ENCODE results near the gene CEP43. TPM values are rescaled to one million over a fixed set of nuclear protein-coding genes. Genes with fewer than 3 reads are reported as not detected.

Gene CEP43
- total RNA-seq, 2 experiments from 2014 or later = 19.6 to 20.3 TPM

GRCh38 chr6:167030222-167031072 lies 31.2 kb downstream of the CEP43 start:
- H3K36me3 Mint-ChIP-seq (ENCODE audit: low read depth) = peaks cover 43% of the 10 kb centered on the region

GRCh38 chr6:167031082-167031709 lies 32.0 kb downstream of the CEP43 start:
- Mint-ChIP-seq H3K27ac (no peak overlapping the region), H3K27me3 (ENCODE audit: low read depth) (no peaks in the 10 kb centered on the region), H3K4me3 (no peak overlapping the region), H3K36me3 (ENCODE audit: low read depth) (peaks cover 47% of the 10 kb centered on the region), H3K9me3 (no peaks in the 10 kb centered on the region), H3K4me1 (ENCODE audit: low read depth) (peaks cover 4% of the 10 kb centered on the region)
- intact Hi-C loops (cut with micrococcal nuclease) = no loop called here
- CTCF ChIA-PET = interaction anchor here (0.6 to 1.3 kb wide), 2 partner anchors 245 to 256 kb away, joined by 3 read pairs; no protein-coding TSS in a partner anchor
- no peak for DNase-seq

More at GRCh38 chr6:167030222-167031072, 31.2 kb downstream of the CEP43 start:
- CTCF ChIA-PET = interaction anchor here (1.3 kb wide), 1 partner anchor 256 kb away, joined by 3 read pairs; no protein-coding TSS in a partner anchor
- no peak for DNase-seq
- H3K9me3 Mint-ChIP-seq = no peaks in the 10 kb centered on the region
- H3K27me3 Mint-ChIP-seq (ENCODE audit: low read depth) = no peaks in the 10 kb centered on the region
- intact Hi-C loops (cut with micrococcal nuclease) = no loop called here
- H3K4me1 Mint-ChIP-seq (ENCODE audit: low read depth) = peaks cover 4% of the 10 kb centered on the region
- H3K4me3 Mint-ChIP-seq = no peak overlapping the region
- H3K27ac Mint-ChIP-seq = no peak overlapping the region

GRCh38 chr6:167034056-167034455 lies 34.9 kb downstream of the CEP43 start:
- H3K27me3 Mint-ChIP-seq (ENCODE audit: low read depth) = no peaks in the 10 kb centered on the region
- DNase-seq = no peak
- CTCF ChIA-PET = no interaction called here
- no peak overlapping the region for H3K27ac Mint-ChIP-seq
- intact Hi-C loops (cut with micrococcal nuclease) = no loop called here
- H3K4me1 Mint-ChIP-seq (ENCODE audit: low read depth) = peaks cover 4% of the 10 kb centered on the region
- peaks cover 44% of the 10 kb centered on the region for H3K36me3 Mint-ChIP-seq (ENCODE audit: low read depth)
- no peak overlapping the region for H3K4me3 Mint-ChIP-seq
- no peaks in the 10 kb centered on the region for H3K9me3 Mint-ChIP-seq

GRCh38 chr6:167037762-167038161 lies 38.6 kb downstream of the CEP43 start:
- H3K4me1 Mint-ChIP-seq (ENCODE audit: low read depth) = peaks cover 15% of the 10 kb centered on the region
- no peaks in the 10 kb centered on the region for H3K27me3 Mint-ChIP-seq (ENCODE audit: low read depth)
- CTCF ChIA-PET = no interaction called here
- H3K36me3 Mint-ChIP-seq (ENCODE audit: low read depth) = peaks cover 40% of the 10 kb centered on the region
- DNase-seq = no peak
- no peaks in the 10 kb centered on the region for H3K9me3 Mint-ChIP-seq
- no peak overlapping the region for H3K27ac Mint-ChIP-seq
- intact Hi-C loops (cut with micrococcal nuclease) = no loop called here
- H3K4me3 Mint-ChIP-seq = no peak overlapping the region

GRCh38 chr6:167044696-167045095 lies 45.5 kb downstream of the CEP43 start:
- CTCF ChIA-PET = interaction anchor here (0.6 to 0.7 kb wide), 2 partner anchors 131 to 425 kb away, joined by 4 to 6 read pairs; no protein-coding TSS in a partner anchor
- no peaks in the 10 kb centered on the region for H3K27me3 Mint-ChIP-seq (ENCODE audit: low read depth)
- DNase-seq = no peak
- H3K9me3 Mint-ChIP-seq = no peaks in the 10 kb centered on the region
- peaks cover 40% of the 10 kb centered on the region for H3K4me1 Mint-ChIP-seq (ENCODE audit: low read depth)
- no peak overlapping the region for H3K27ac Mint-ChIP-seq
- peaks cover 10% of the 10 kb centered on the region for H3K36me3 Mint-ChIP-seq (ENCODE audit: low read depth)
- intact Hi-C loops (cut with micrococcal nuclease) = loop anchor here (5.0 kb wide), 1 partner anchor 417 kb away; the partner anchor contains the start of gene RPS6KA2
- H3K4me3 Mint-ChIP-seq = no peak overlapping the region

GRCh38 chr6:167045828-167046580 lies 46.8 kb downstream of the CEP43 start:
- CTCF ChIA-PET = interaction anchor here (1.1 kb wide), 1 partner anchor 261 kb away, joined by 3 read pairs; no protein-coding TSS in a partner anchor
- peaks cover 40% of the 10 kb centered on the region for H3K4me1 Mint-ChIP-seq (ENCODE audit: low read depth)
- DNase-seq = no peak
- H3K27me3 Mint-ChIP-seq (ENCODE audit: low read depth) = no peaks in the 10 kb centered on the region
- H3K27ac Mint-ChIP-seq = no peak overlapping the region
- H3K9me3 Mint-ChIP-seq = no peaks in the 10 kb centered on the region
- H3K36me3 Mint-ChIP-seq (ENCODE audit: low read depth) = peaks cover 8% of the 10 kb centered on the region
- intact Hi-C loops (cut with micrococcal nuclease) = loop anchor here (2.0 to 5.0 kb wide), 3 partner anchors 69 to 419 kb away; partner anchors contain the start of gene RPS6KA2
- no peak overlapping the region for H3K4me3 Mint-ChIP-seq

- peak overlapping the region; percentile 45 for H3K4me3 Mint-ChIP-seq
- H3K9me3 Mint-ChIP-seq = no peaks in the 10 kb centered on the region
- CTCF ChIA-PET = interaction anchor here (1.0 to 2.0 kb wide), 4 partner anchors 9 to 182 kb away, joined by 3 to 6 read pairs (median 4); partner anchors contain the start of gene CEP43
- peaks cover 8% of the 10 kb centered on the region for H3K36me3 Mint-ChIP-seq (ENCODE audit: low read depth)
- intact Hi-C loops (cut with micrococcal nuclease) = loop anchor here (1.0 to 5.0 kb wide), 7 partner anchors 9 to 420 kb away; partner anchors contain the start of genes CEP43 and RPS6KA2
- no peak for DNase-seq
- H3K4me1 Mint-ChIP-seq (ENCODE audit: low read depth) = peaks cover 30% of the 10 kb centered on the region
- H3K27ac Mint-ChIP-seq = peak overlapping the region; percentile 61
- no peaks in the 10 kb centered on the region for H3K27me3 Mint-ChIP-seq (ENCODE audit: low read depth)
These were observed 47.8 kb downstream of the CEP43 start for GRCh38 chr6:167046861-167047495.

- intact Hi-C loops (cut with micrococcal nuclease) = loop anchor here (1.0 to 5.0 kb wide), 7 partner anchors 9 to 420 kb away; partner anchors contain the start of genes CEP43 and RPS6KA2
- Mint-ChIP-seq H3K4me1 (ENCODE audit: low read depth) (peaks cover 27% of the 10 kb centered on the region), H3K27me3 (ENCODE audit: low read depth) (no peaks in the 10 kb centered on the region), H3K9me3 (no peaks in the 10 kb centered on the region), H3K4me3 (peak overlapping the region; percentile 41), H3K36me3 (ENCODE audit: low read depth) (peaks cover 6% of the 10 kb centered on the region), H3K27ac (peak overlapping the region; percentile 61)
- peak; percentile 84 for DNase-seq
- CTCF ChIA-PET = interaction anchor here (1.0 to 2.0 kb wide), 4 partner anchors 9 to 183 kb away, joined by 3 to 6 read pairs (median 4); partner anchors contain the start of gene CEP43
These were observed 48.4 kb downstream of the CEP43 start for GRCh38 chr6:167047554-167047953.

Small RNA genes within 50 kb of the gene (microRNA-seq; reads per million reads assigned to microRNA genes)
- gene MIR3939 (ENCODE audit: borderline microRNAs expressed, borderline replicate concordance) = 2.7 reads per million

Other genes with a start within 250 kb of the CEP43 start
- 10 to 100 TPM; 74.1 to 75.6 TPM for gene RNASET2, start 42.8 kb upstream of the CEP43 start, total RNA-seq
- under 1 TPM; 0.31 to 0.37 TPM for gene CCR6, start 123.7 kb downstream of the CEP43 start, total RNA-seq
- gene GPR31, start 158.6 kb downstream of the CEP43 start, total RNA-seq = not detected

All from activated naive CD4-positive, alpha-beta T cell treated with anti-CD3 and anti-CD28 coated beads for 36 hours (primary cell).